HepG2 (cell line): ENCODE data around the gene METTL16. TPM values are rescaled to one million over a fixed set of nuclear protein-coding genes. Genes with fewer than 3 reads are reported as not detected.

ENCODE experiments used
- EP300 ChIP-seq, 3 experiments: sonication (generic) in 1 of 3; formaldehyde crosslinking in 1 of 3; IDR thresholded peaks; 2 replicates each; pipeline versions ENCODE4 v1.5.1 to v1.6.1; 2011 to 2020; ENCODE audit warnings: low read depth in 2 of 3, low read length in 2 of 3, borderline replicate concordance in 1 of 3, improper control_type of control experiment in 1 of 3, mild to moderate bottlenecking in 1 of 3, missing genetic modification reagents in 1 of 3, moderate library complexity in 1 of 3
- FOXA1 ChIP-seq, 2 experiments: fragments of 450-650 bp in 1 of 2; sonication (generic) in 1 of 2; formaldehyde crosslinking in 1 of 2; IDR thresholded peaks; 2 replicates each; pipeline versions ENCODE4 v1.4.0 to v1.6.1; 2016 to 2020; ENCODE audit warnings: missing genetic modification reagents in 1 of 2
- FOXK2 ChIP-seq: fragments of 450-650 bp; IDR thresholded peaks from 2 replicates; pipeline ENCODE4 v1.6.1; 2016
- HNRNPH1 ChIP-seq: fragments of 200-400 bp; formaldehyde crosslinking; optimal IDR thresholded peaks from 2 replicates; pipeline ENCODE3; 2017; ENCODE audit warnings: mild to moderate bottlenecking, low read depth, low read length
- IKZF4 ChIP-seq: sonication (generic); formaldehyde crosslinking; IDR thresholded peaks from 2 replicates; pipeline ENCODE4 v1.5.1; 2020; ENCODE audit warnings: borderline replicate concordance, mild to moderate bottlenecking, low read depth, missing genetic modification reagents; ENCODE audit errors: not compliant biosample characterization
- KAT7 ChIP-seq: IDR thresholded peaks from 2 replicates; pipeline ENCODE4 v1.6.1; 2018; ENCODE audit warnings: borderline replicate concordance, missing compliant biosample characterization
- KDM6A ChIP-seq: IDR thresholded peaks from 2 replicates; pipeline ENCODE4 v1.6.1; 2016; ENCODE audit warnings: low read depth
- MED1 ChIP-seq: sonication (generic); formaldehyde crosslinking; IDR thresholded peaks from 2 replicates; pipeline ENCODE4 v1.4.0; 2020; ENCODE audit warnings: missing genetic modification reagents
- NBN ChIP-seq: fragments of 450-650 bp; conservative IDR thresholded peaks from 2 replicates; pipeline ENCODE4 v1.6.1; 2017
- POLR2AphosphoS2 ChIP-seq: IDR thresholded peaks from 2 replicates; pipeline ENCODE4 v1.6.1; 2011; ENCODE audit warnings: low read depth, low read length, improper control_type of control experiment
- POLR2AphosphoS5 ChIP-seq: IDR thresholded peaks from 2 replicates; pipeline ENCODE4 v1.6.1; 2012; ENCODE audit warnings: low read depth, low read length
- POLR2G ChIP-seq: fragments of 200-400 bp; formaldehyde crosslinking; IDR thresholded peaks from 2 replicates; pipeline ENCODE4 v1.6.1; 2018; ENCODE audit warnings: mild to moderate bottlenecking, low read depth, low read length, moderate library complexity
- PRMT3 ChIP-seq: sonication (generic); formaldehyde crosslinking; IDR thresholded peaks from 2 replicates; pipeline ENCODE4 v1.8.1; 2022; ENCODE audit warnings: low read depth, mild to moderate bottlenecking, moderate library complexity, missing genetic modification reagents, borderline replicate concordance
- REPIN1 ChIP-seq: sonication (generic); formaldehyde crosslinking; IDR thresholded peaks from 2 replicates; pipeline ENCODE4 v1.8.0; 2022; ENCODE audit warnings: missing genetic modification reagents, low read depth, mild to moderate bottlenecking, borderline replicate concordance
- RXRA ChIP-seq: sonication (generic); formaldehyde crosslinking; IDR thresholded peaks from 2 replicates; pipeline ENCODE4 v1.5.1; 2020; ENCODE audit warnings: missing genetic modification reagents
- ZBTB34 ChIP-seq: sonication (generic); formaldehyde crosslinking; IDR thresholded peaks from 2 replicates; pipeline ENCODE4 v1.8.0; 2022; ENCODE audit warnings: mild to moderate bottlenecking, missing genetic modification reagents
- ZBTB7B ChIP-seq: sonication (generic); formaldehyde crosslinking; IDR thresholded peaks from 2 replicates; pipeline ENCODE4 v1.4.0; 2020; ENCODE audit warnings: missing genetic modification reagents
- ZNF207 ChIP-seq: fragments of 450-650 bp; IDR thresholded peaks from 2 replicates; pipeline ENCODE4 v1.6.1; 2016; ENCODE audit warnings: antibody characterized with exemption, borderline replicate concordance
- ZNF24 ChIP-seq: fragments of 450-650 bp; IDR thresholded peaks from 2 replicates; pipeline ENCODE4 v1.6.1; 2017; ENCODE audit warnings: antibody characterized with exemption, mild to moderate bottlenecking
- ZNF326 ChIP-seq: sonication (generic); formaldehyde crosslinking; IDR thresholded peaks from 2 replicates; pipeline ENCODE4 v1.4.0; 2020; ENCODE audit warnings: missing genetic modification reagents, borderline replicate concordance
- ZNF644 ChIP-seq: IDR thresholded peaks from 2 replicates; pipeline ENCODE4 v1.6.1; 2016; ENCODE audit warnings: low read depth
- polyA plus RNA-seq, 8 experiments: library from polyadenylated mRNA; depleted of rRNA in 3 of 8; stranded (reverse) in 7 of 8; unstranded in 1 of 8; fragments of >200 nt; fragmentation: Illumina TruSeq in 4 of 8; extraction: Trizol in 4 of 8; gene quantifications; 2 replicates each; pipeline versions ENCODE4 v1.2.1 to v1.2.3, GENCODE V29; 2011 to 2016; ENCODE audit warnings: low read depth in 4 of 8, missing spikeins in 1 of 8, mixed read lengths in 1 of 8; ENCODE audit not compliant: insufficient read depth in 1 of 8
- total RNA-seq, 5 experiments: library from RNA; depleted of rRNA; stranded (reverse); fragments of >200 nt; fragmentation: Illumina TruSeq; extraction: Trizol; gene quantifications; 2 replicates each; pipeline ENCODE4 v1.2.3, GENCODE V29; 2016; ENCODE audit warnings: low read depth in 1 of 5
- TF ChIP-seq, protein P1 (sequence below): sonication (generic); formaldehyde crosslinking; IDR thresholded peaks from 2 replicates; pipeline ENCODE4 v1.5.0; 2020; ENCODE audit warnings: missing genetic modification reagents
- TF ChIP-seq, protein P2 (sequence below): sonication (generic); formaldehyde crosslinking; IDR thresholded peaks from 2 replicates; pipeline ENCODE4 v1.4.0; 2020; ENCODE audit warnings: missing genetic modification reagents
- TF ChIP-seq, protein P3 (sequence below): sonication (generic); formaldehyde crosslinking; IDR thresholded peaks from 2 replicates; pipeline ENCODE4 v1.5.0; 2020; ENCODE audit warnings: missing genetic modification reagents

METTL16 gene
- total and polyA plus RNA-seq, 2 of the 13 experiments (the other 11 are each of a cell fraction or from before 2014, with no cell fraction given) = 11.6 to 18.5 TPM

DNA sequence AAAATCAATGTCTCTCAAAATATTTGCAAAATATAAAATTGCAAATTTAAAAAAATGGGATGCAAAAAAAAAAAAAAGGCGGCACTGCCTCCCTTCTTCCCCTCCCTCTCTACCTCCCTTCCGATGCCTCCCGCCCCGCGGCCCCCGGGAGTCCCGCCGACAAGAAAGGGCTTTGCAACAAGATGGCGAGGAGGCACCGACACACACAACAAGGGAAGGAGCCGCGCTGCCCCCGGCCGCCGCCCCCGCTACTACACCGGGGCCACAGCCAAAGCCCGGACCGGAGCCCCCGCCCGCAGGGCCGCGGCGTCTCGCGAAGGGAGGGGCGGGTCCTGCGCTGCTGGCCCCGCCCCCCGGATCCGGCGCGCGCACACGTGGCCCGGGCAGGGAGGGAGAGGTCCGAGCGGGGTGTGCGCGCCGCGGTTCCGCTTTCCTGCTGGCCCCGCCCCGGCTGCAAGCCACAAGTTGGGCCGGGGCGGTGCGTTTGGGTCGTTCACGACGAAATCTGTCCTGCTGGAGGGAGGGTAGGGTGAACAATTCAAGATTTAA is 110.7 kb downstream of the METTL16 start, which contains the start of gene MNT (continued):
- TF ChIP-seq RXRA (CRISPR knock-in tag) = no peak
- TF ChIP-seq NBN = no peak
- TF ChIP-seq, protein P1, sequence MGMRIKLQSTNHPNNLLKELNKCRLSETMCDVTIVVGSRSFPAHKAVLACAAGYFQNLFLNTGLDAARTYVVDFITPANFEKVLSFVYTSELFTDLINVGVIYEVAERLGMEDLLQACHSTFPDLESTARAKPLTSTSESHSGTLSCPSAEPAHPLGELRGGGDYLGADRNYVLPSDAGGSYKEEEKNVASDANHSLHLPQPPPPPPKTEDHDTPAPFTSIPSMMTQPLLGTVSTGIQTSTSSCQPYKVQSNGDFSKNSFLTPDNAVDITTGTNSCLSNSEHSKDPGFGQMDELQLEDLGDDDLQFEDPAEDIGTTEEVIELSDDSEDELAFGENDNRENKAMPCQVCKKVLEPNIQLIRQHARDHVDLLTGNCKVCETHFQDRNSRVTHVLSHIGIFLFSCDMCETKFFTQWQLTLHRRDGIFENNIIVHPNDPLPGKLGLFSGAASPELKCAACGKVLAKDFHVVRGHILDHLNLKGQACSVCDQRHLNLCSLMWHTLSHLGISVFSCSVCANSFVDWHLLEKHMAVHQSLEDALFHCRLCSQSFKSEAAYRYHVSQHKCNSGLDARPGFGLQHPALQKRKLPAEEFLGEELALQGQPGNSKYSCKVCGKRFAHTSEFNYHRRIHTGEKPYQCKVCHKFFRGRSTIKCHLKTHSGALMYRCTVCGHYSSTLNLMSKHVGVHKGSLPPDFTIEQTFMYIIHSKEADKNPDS (CRISPR knock-in tag) = no peak
- no peak for TF ChIP-seq PRMT3 (CRISPR knock-in tag)
- no peak for TF ChIP-seq ZNF24
- TF ChIP-seq ZNF326 (CRISPR knock-in tag) = no peak
- TF ChIP-seq EP300 (IDR thresholded peaks at IDR 0.05; ENCODE audit: low read depth in 2 of 2, low read length in 2 of 2) = 0 out of 4 replicates have a peak, but pooled peaks have one; percentile 0 to 14
- no peak for TF ChIP-seq EP300 (CRISPR knock-in tag; IDR thresholded peaks at IDR 0.05; ENCODE audit: borderline replicate concordance)
- TF ChIP-seq KDM6A (CRISPR knock-in tag) = no peak
- TF ChIP-seq POLR2G = no peak
- TF ChIP-seq HNRNPH1 = no peak
- 0 out of 2 replicates have a peak, but pooled peaks have one; percentile 2 for TF ChIP-seq POLR2AphosphoS2
- 0 out of 2 replicates have a peak, but pooled peaks have one; percentile 58 for TF ChIP-seq FOXK2
- TF ChIP-seq, protein P2, sequence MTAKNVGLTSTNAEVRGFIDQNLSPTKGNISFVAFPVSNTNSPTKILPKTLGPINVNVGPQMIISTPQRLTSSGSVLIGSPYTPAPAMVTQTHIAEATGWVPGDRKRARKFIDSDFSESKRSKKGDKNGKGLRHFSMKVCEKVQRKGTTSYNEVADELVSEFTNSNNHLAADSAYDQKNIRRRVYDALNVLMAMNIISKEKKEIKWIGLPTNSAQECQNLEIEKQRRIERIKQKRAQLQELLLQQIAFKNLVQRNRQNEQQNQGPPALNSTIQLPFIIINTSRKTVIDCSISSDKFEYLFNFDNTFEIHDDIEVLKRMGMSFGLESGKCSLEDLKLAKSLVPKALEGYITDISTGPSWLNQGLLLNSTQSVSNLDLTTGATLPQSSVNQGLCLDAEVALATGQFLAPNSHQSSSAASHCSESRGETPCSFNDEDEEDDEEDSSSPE (CRISPR knock-in tag) = 0 out of 2 replicates have a peak, but pooled peaks have one; percentile 26
- no peak for TF ChIP-seq ZBTB34
- TF ChIP-seq MED1 = peak; percentile 26
- 0 out of 2 replicates have a peak, but pooled peaks have one; percentile 19 for TF ChIP-seq KAT7 (CRISPR knock-in tag)
- no peak for TF ChIP-seq ZBTB7B (CRISPR knock-in tag)
- TF ChIP-seq POLR2AphosphoS5 = peak; percentile 47; the same call in 1 of the 2 replicates
- TF ChIP-seq IKZF4 = no peak
- TF ChIP-seq FOXA1 (IDR thresholded peaks at IDR 0.05) = no peak
- 0 out of 2 replicates have a peak, but pooled peaks have one; percentile 2 for TF ChIP-seq FOXA1 (CRISPR knock-in tag; IDR thresholded peaks at IDR 0.05)
- no peak for TF ChIP-seq REPIN1
- TF ChIP-seq, protein P3, sequence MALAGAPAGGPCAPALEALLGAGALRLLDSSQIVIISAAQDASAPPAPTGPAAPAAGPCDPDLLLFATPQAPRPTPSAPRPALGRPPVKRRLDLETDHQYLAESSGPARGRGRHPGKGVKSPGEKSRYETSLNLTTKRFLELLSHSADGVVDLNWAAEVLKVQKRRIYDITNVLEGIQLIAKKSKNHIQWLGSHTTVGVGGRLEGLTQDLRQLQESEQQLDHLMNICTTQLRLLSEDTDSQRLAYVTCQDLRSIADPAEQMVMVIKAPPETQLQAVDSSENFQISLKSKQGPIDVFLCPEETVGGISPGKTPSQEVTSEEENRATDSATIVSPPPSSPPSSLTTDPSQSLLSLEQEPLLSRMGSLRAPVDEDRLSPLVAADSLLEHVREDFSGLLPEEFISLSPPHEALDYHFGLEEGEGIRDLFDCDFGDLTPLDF (CRISPR knock-in tag) = no peak
- TF ChIP-seq ZNF644 (CRISPR knock-in tag) = no peak
- no peak for TF ChIP-seq ZNF207
